ENCODE data around the gene RMI2.
A peak's percentile ranks its signal among the peaks of the same experiment; 100 is the strongest.

Gene RMI2

DNA sequence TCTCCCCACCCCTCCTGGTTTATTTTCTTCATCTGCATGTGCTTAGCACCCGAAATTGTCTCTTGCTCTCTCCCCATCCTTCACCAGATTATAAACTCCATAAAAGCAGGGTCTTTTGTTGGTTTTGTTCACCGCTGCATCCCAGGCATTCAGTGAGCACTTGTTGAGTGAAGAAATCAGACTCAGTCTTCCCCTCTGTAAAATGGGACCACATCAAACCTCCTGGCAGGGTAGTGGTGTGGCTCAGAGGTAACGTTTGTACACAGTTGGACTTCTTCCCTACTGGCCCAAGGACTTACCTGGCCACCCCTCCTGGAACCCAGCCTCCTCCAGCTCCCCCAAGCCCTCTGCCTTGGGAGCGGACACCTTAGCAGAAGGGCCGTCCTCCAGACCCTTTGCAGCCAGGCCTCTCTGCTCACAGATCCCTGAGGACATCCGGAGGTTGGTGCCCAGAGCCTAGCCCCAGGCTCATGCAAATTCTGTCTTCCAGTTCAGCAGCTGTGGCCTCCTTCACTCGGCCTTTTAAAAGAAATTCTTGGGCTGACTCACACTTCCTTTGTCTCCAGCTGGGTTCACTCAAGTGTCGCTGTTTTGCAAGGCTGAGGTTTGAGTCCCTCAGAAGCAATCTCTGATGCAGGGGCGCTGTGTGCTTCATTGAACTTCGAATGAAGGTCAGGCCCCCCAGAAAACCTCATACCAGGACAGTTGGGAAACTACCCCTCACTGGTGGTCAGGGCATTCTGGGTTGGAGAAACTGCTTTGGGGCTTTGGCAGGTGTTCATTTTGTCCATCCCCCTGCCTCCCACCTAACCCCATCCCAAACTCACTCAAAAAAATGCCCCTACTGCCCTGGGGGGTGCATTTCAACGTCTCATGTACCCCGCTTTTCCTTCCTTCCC is 16.8 kb upstream of the RMI2 start:
- ATAC-seq: peak; percentile 97
- TF ChIP-seq RARB (CRISPR knock-in tag; IDR thresholded peaks at IDR 0.05) (no peak), SNAI2 (CRISPR knock-in tag; IDR thresholded peaks at IDR 0.05) (no peak), ZFP30 (CRISPR knock-in tag; IDR thresholded peaks at IDR 0.05) (no peak), POU6F1 (CRISPR knock-in tag; IDR thresholded peaks at IDR 0.05; ENCODE audit: borderline replicate concordance, low read depth) (no peak), CREB5 (CRISPR knock-in tag; IDR thresholded peaks at IDR 0.05; ENCODE audit: low read depth) (no peak), BACH2 (CRISPR knock-in tag; IDR thresholded peaks at IDR 0.05; ENCODE audit: borderline replicate concordance) (no peak), ZNF70 (CRISPR knock-in tag; IDR thresholded peaks at IDR 0.05) (no peak), ZFP3 (CRISPR knock-in tag; IDR thresholded peaks at IDR 0.05) (no peak), ZNF8 (CRISPR knock-in tag; IDR thresholded peaks at IDR 0.05) (no peak), ISL1 (CRISPR knock-in tag; IDR thresholded peaks at IDR 0.05) (no peak), TCF4 (CRISPR knock-in tag; IDR thresholded peaks at IDR 0.05; ENCODE audit: borderline replicate concordance) (no peak), ARNTL (CRISPR knock-in tag; IDR thresholded peaks at IDR 0.05; ENCODE audit: borderline replicate concordance, low read depth) (no peak), PATZ1 (CRISPR knock-in tag; IDR thresholded peaks at IDR 0.05; ENCODE audit: borderline replicate concordance) (no peak), ESRRG (CRISPR knock-in tag; IDR thresholded peaks at IDR 0.05) (no peak), CSRNP3 (CRISPR knock-in tag; IDR thresholded peaks at IDR 0.05) (no peak), OSR1 (CRISPR knock-in tag; IDR thresholded peaks at IDR 0.05) (no peak)
- TF ChIP-seq, protein P1, sequence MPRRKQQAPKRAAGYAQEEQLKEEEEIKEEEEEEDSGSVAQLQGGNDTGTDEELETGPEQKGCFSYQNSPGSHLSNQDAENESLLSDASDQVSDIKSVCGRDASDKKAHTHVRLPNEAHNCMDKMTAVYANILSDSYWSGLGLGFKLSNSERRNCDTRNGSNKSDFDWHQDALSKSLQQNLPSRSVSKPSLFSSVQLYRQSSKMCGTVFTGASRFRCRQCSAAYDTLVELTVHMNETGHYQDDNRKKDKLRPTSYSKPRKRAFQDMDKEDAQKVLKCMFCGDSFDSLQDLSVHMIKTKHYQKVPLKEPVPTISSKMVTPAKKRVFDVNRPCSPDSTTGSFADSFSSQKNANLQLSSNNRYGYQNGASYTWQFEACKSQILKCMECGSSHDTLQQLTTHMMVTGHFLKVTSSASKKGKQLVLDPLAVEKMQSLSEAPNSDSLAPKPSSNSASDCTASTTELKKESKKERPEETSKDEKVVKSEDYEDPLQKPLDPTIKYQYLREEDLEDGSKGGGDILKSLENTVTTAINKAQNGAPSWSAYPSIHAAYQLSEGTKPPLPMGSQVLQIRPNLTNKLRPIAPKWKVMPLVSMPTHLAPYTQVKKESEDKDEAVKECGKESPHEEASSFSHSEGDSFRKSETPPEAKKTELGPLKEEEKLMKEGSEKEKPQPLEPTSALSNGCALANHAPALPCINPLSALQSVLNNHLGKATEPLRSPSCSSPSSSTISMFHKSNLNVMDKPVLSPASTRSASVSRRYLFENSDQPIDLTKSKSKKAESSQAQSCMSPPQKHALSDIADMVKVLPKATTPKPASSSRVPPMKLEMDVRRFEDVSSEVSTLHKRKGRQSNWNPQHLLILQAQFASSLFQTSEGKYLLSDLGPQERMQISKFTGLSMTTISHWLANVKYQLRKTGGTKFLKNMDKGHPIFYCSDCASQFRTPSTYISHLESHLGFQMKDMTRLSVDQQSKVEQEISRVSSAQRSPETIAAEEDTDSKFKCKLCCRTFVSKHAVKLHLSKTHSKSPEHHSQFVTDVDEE (CRISPR knock-in tag; IDR thresholded peaks at IDR 0.05): no peak

GRCh38 chr16:11329071-11329491 is 16.2 kb upstream of the RMI2 start:
- ATAC-seq: peak; percentile 49
- TF ChIP-seq SNAI2 (CRISPR knock-in tag; IDR thresholded peaks at IDR 0.05): no peak
- 0 out of 2 replicates have a peak, but pooled peaks have one; percentile 8 for TF ChIP-seq ISL1 (CRISPR knock-in tag; IDR thresholded peaks at IDR 0.05)

DNA sequence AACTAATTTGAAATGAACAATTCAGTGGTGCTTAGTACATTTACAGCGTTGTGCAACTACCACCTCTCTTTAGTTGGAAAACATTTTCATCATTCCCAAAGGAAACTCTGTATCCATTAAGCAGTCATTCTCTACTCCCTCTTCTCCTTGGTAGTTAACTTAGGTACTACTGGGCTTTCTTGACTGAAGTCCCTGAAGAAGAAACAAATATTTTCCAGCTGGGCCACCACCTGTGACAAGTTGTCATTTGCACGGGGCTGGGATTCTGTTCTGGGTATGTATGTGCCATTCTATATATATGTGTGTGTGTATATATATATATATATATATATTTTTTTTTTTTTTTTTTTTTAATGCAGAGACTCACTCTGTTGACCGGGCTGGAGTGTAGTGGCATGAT is 15.4 kb upstream of the RMI2 start:
- no peak for ATAC-seq
- no peak for TF ChIP-seq ZNF8 (CRISPR knock-in tag; IDR thresholded peaks at IDR 0.05)
- TF ChIP-seq TCF4 (CRISPR knock-in tag; IDR thresholded peaks at IDR 0.05; ENCODE audit: borderline replicate concordance): no peak
- TF ChIP-seq PATZ1 (CRISPR knock-in tag; IDR thresholded peaks at IDR 0.05; ENCODE audit: borderline replicate concordance): no peak
- no peak for TF ChIP-seq CSRNP3 (CRISPR knock-in tag; IDR thresholded peaks at IDR 0.05)
- TF ChIP-seq ZFP30 (CRISPR knock-in tag; IDR thresholded peaks at IDR 0.05): no peak
- no peak for TF ChIP-seq OSR1 (CRISPR knock-in tag; IDR thresholded peaks at IDR 0.05)
- no peak for TF ChIP-seq BACH2 (CRISPR knock-in tag; IDR thresholded peaks at IDR 0.05; ENCODE audit: borderline replicate concordance)
- TF ChIP-seq, protein P1 (CRISPR knock-in tag; IDR thresholded peaks at IDR 0.05): no peak
- TF ChIP-seq PPARA (CRISPR knock-in tag; IDR thresholded peaks at IDR 0.05; ENCODE audit: borderline replicate concordance): no peak

Data from SK-N-SH treated with all-trans-retinoic acid at 6 μM for 48 hours (cell line).